K562 (cell line): Measurements from ENCODE around the gene CYB5R3. TPM values are rescaled to one million over a fixed set of nuclear protein-coding genes. Genes with fewer than 3 reads are reported as not detected.
"Not testable (repeated sequence)": the region's sequence is repeated elsewhere in the genome, so short reads cannot be mapped to it uniquely, and the experiment has no call there.

Source experiments
- ATAC-seq: fragments of 200-7000 bp; cut with Tn5 transposase; 3 replicates; pipeline ENCODE4 v1.9.1; 2020; ENCODE audit warnings: moderate library complexity
- BruUV-seq: library from RNA; stranded (reverse); fragments of 400-500 nt; replicated peaks from 2 replicates; lab custom pipeline; 2021; lab: Mats Ljungman, UMichigan
- CTCF ChIA-PET: fragments of 300-600 bp; formaldehyde crosslinking; extraction: SDS; loops from one replicate; lab custom pipeline; 2021; ENCODE audit warnings: low intra/inter-chr PET ratio; lab: Yijun Ruan, JAX
- POLR2A ChIA-PET: fragments of 300-600, 350-650 bp; sonication (Branson Sonifier 250); formaldehyde crosslinking; extraction: SDS; loops from one replicate; lab custom pipeline; 2021; ENCODE audit warnings: antibody characterized with exemption, inconsistent platforms; lab: Yijun Ruan, JAX
- DNase-seq, 4 experiments: peaks; one replicate each; pipeline versions ENCODE4 v3.0.0 to v3.0.0-alpha.2; 2011 to 2018; ENCODE audit warnings: low spot score in 3 of 4, mixed read lengths in 3 of 4; ENCODE audit errors: extremely low read depth in 1 of 4
- FAIRE-seq: peaks from 2 replicates; lab custom pipeline; 2011; peaks lifted over from hg19 to GRCh38; lab: Jason Lieb, UNC
- H2AFZ ChIP-seq: 2 replicates; pipeline ENCODE4 v1.6.0; 2011; ENCODE audit warnings: low read depth, low read length, control low read depth, inconsistent platforms
- H3K27ac ChIP-seq: fragments of 200-600 bp; 3 replicates; pipeline ENCODE4 v1.8.0; 2011; ENCODE audit warnings: low read depth, mild to moderate bottlenecking, control low read depth, inconsistent platforms, low read length, moderate library complexity, mixed read lengths; ENCODE audit errors: extremely low read depth
- H3K27me3 ChIP-seq, 2 experiments: fragments of 300-600 bp in 1 of 2; 2 replicates in 1 of 2; 3 replicates in 1 of 2; pipeline versions ENCODE4 v1.6.0 to v1.8.0; 2011; ENCODE audit warnings: inconsistent platforms in 2 of 2, low read length in 2 of 2, mild to moderate bottlenecking in 1 of 2, mixed read lengths in 1 of 2, moderate library complexity in 1 of 2; ENCODE audit not compliant: control insufficient read depth in 2 of 2, insufficient read depth in 2 of 2
- H3K36me3 ChIP-seq: fragments of 300-600 bp; 3 replicates; pipeline ENCODE4 v1.8.0; 2011; ENCODE audit warnings: mild to moderate bottlenecking, low read length, inconsistent platforms; ENCODE audit not compliant: control insufficient read depth, insufficient read depth
- H3K4me1 ChIP-seq, 2 experiments: fragments of 200-600 bp in 1 of 2; replicated peaks in 1 of 2; 2 replicates in 1 of 2; 3 replicates in 1 of 2; pipeline versions ENCODE4 v1.5.1 to v1.8.0; 2011; ENCODE audit warnings: inconsistent platforms in 2 of 2, low read length in 2 of 2, mild to moderate bottlenecking in 1 of 2, mixed read lengths in 1 of 2, moderate library complexity in 1 of 2; ENCODE audit not compliant: control insufficient read depth in 2 of 2, insufficient read depth in 2 of 2
- H3K4me2 ChIP-seq: 2 replicates; pipeline ENCODE4 v1.6.1; 2011; ENCODE audit warnings: low read length, control low read depth, inconsistent platforms, mixed read lengths; ENCODE audit not compliant: insufficient read depth
- H3K4me3 ChIP-seq: fragments of 200-600 bp; sonication (generic), shearing (Covaris generic); 2 replicates; pipeline ENCODE4 v1.5.1; 2016; ENCODE audit warnings: control low read depth, inconsistent platforms
- H3K79me2 ChIP-seq: fragments of 200-600 bp; 3 replicates; pipeline ENCODE4 v1.8.0; 2011; ENCODE audit warnings: low read length, inconsistent platforms; ENCODE audit not compliant: control insufficient read depth, insufficient read depth
- H3K9ac ChIP-seq, 2 experiments: 2 replicates each; pipeline versions ENCODE4 v1.6.0 to v1.6.1; 2011; ENCODE audit warnings: low read depth in 2 of 2, low read length in 2 of 2, control low read depth in 1 of 2, inconsistent platforms in 1 of 2, mild to moderate bottlenecking in 1 of 2, mixed read lengths in 1 of 2; ENCODE audit not compliant: insufficient read depth in 1 of 2
- H3K9me1 ChIP-seq: one replicate; pipeline ENCODE4 v1.6.0; 2011; ENCODE audit warnings: inconsistent platforms, mild to moderate bottlenecking, low read length, moderate library complexity; ENCODE audit not compliant: control insufficient read depth, insufficient read depth
- H3K9me3 ChIP-seq: replicated peaks from 2 replicates; pipeline ENCODE4 v1.5.1; 2011; ENCODE audit warnings: low read depth, low read length, inconsistent platforms; ENCODE audit not compliant: control insufficient read depth, insufficient read depth
- H4K20me1 ChIP-seq: replicated peaks from 2 replicates; pipeline ENCODE4 v1.6.1; 2011; ENCODE audit warnings: low read length, inconsistent platforms, mixed read lengths; ENCODE audit not compliant: control insufficient read depth, insufficient read depth
- POLR2A ChIP-seq: fragments of 450-650 bp; conservative IDR thresholded peaks from 2 replicates; pipeline ENCODE4 v1.6.1; 2016
- POLR2G ChIP-seq: fragments of 200-400 bp; formaldehyde crosslinking; IDR thresholded peaks from 2 replicates; pipeline ENCODE4 v1.6.1; 2017; ENCODE audit warnings: low read depth, mild to moderate bottlenecking, antibody characterized with exemption, low read length, moderate library complexity
- RBFOX2 ChIP-seq: fragments of 200-400 bp; formaldehyde crosslinking; IDR thresholded peaks from 2 replicates; pipeline ENCODE4 v1.6.1; 2017; ENCODE audit warnings: low read depth, mild to moderate bottlenecking, low read length, moderate library complexity
- SUPT5H ChIP-seq: fragments of 450-650 bp; IDR thresholded peaks from 2 replicates; pipeline ENCODE4 v1.6.1; 2016
- ZBTB33 ChIP-seq: sonication (generic); formaldehyde crosslinking; IDR thresholded peaks from 2 replicates; pipeline ENCODE4 v1.8.1; 2023; ENCODE audit warnings: mild to moderate bottlenecking, missing genetic modification reagents
- WGBS: fragments of 100-300 bp; shearing (Covaris generic); methylation state at CpG from one replicate; pipeline ENCODE4 v1.1.6; 2016; ENCODE audit warnings: low coverage, mixed read lengths; ENCODE audit not compliant: insufficient coverage; ENCODE audit errors: missing lambda C conversion rate; 5-methylcytosine and 5-hydroxymethylcytosine counted together
- in situ Hi-C: fragments of 300-500 bp; cut with MboI; formaldehyde crosslinking; loops from 4 replicates; pipeline ENCODE4 v1.15.0; 2018; ENCODE audit warnings: inconsistent platforms, mixed read lengths
- intact Hi-C: fragments of 100-400 bp; cut with micrococcal nuclease; formaldehyde crosslinking; loops from 2 replicates; pipeline ENCODE4 v1.14.2; 2022
- polyA plus RNA-seq, 8 experiments: library from polyadenylated mRNA; depleted of rRNA in 4 of 8; stranded (reverse) in 5 of 8; unstranded in 3 of 8; fragments of >200 nt; fragmentation: Nextera tagmentation in 2 of 8; fragmentation: Illumina TruSeq in 1 of 8; extraction: Ambion mirVana in 2 of 8; extraction: Trizol in 1 of 8; gene quantifications; 2 replicates each; pipeline versions ENCODE4 v1.2.1 to v1.2.3, GENCODE V29; 2011 to 2014; ENCODE audit warnings: inconsistent platforms in 1 of 8, missing spikeins in 1 of 8
- total RNA-seq, 7 experiments: library from RNA; depleted of rRNA in 6 of 7; stranded (reverse); fragments of >200 nt in 6 of 7; fragmentation: Illumina TruSeq in 2 of 7; extraction: Trizol in 2 of 7; gene quantifications; 2 replicates each; pipeline versions ENCODE4 v1.2.1 to v1.2.3, GENCODE V29; 2011 to 2021; ENCODE audit warnings: low replicate concordance in 1 of 7

CYB5R3 gene
- total and polyA plus RNA-seq, 9 of the 15 experiments (the other 6 are each of a cell fraction or from before 2014, with no cell fraction given) = 1.4 to 66.8 (median 23.4) TPM

GRCh38 chr22:42575996-42576574 is 73.1 kb downstream of the CYB5R3 start:
- H2AFZ ChIP-seq, H3K27me3 ChIP-seq, ATAC-seq, H3K9me3 ChIP-seq, CTCF ChIA-PET, H3K4me3 ChIP-seq, POLR2A ChIA-PET, FAIRE-seq: not testable (repeated sequence)
- peaks cover 0 to 16% of the 10 kb centered on the region in 2 experiments; a peak in 2 of 5 replicates for H3K4me1 ChIP-seq
- H3K36me3 ChIP-seq = peaks cover 45% of the 10 kb centered on the region; the same call in 1 of the 3 replicates
- H3K79me2 ChIP-seq = peaks cover 16% of the 10 kb centered on the region
- WGBS = 90% methylated on average over 2 of the region's 30 CpGs
- peak; percentile 21; the same call in 1 of the 2 replicates for TF ChIP-seq POLR2G
- TF ChIP-seq, all 486 proteins: peak for 1; not testable (repeated sequence) for 485
- intact Hi-C loops, in situ Hi-C loops, H3K4me2 ChIP-seq, H3K9ac ChIP-seq, H3K27ac ChIP-seq, H4K20me1 ChIP-seq, BruUV-seq, H3K9me1 ChIP-seq, DNase-seq: not testable (repeated sequence)

- H3K27me3 ChIP-seq, DNase-seq, H3K79me2 ChIP-seq, POLR2A ChIA-PET, in situ Hi-C loops, H3K27ac ChIP-seq, BruUV-seq, CTCF ChIA-PET, FAIRE-seq, H3K9me1 ChIP-seq, H4K20me1 ChIP-seq, H2AFZ ChIP-seq, H3K4me3 ChIP-seq, intact Hi-C loops, H3K9ac ChIP-seq, H3K4me2 ChIP-seq, ATAC-seq, H3K9me3 ChIP-seq: not testable (repeated sequence)
- peaks cover 0 to 16% of the 10 kb centered on the region in 2 experiments; a peak in 2 of 5 replicates for H3K4me1 ChIP-seq
- 93% methylated on average over 9 of the region's 21 CpGs for WGBS
- H3K36me3 ChIP-seq = peaks cover 43% of the 10 kb centered on the region; the same call in 1 of the 3 replicates
- peak; percentile 55 for TF ChIP-seq POLR2G
- TF ChIP-seq POLR2A = peak; percentile 59
- 0 out of 2 replicates have a peak, but pooled peaks have one; percentile 23 for TF ChIP-seq SUPT5H
- peak; percentile 64 for TF ChIP-seq ZBTB33 (CRISPR knock-in tag)
- TF ChIP-seq RBFOX2 = peak; percentile 53
These were observed 74.7 kb downstream of the CYB5R3 start for GRCh38 chr22:42574468-42574867.

- ATAC-seq (peak; percentile 30; the same call in 2 of the 3 replicates), FAIRE-seq (peak; percentile 82)
- CTCF ChIA-PET, H3K9ac ChIP-seq, in situ Hi-C loops, H3K79me2 ChIP-seq, intact Hi-C loops, H3K27ac ChIP-seq, H3K9me1 ChIP-seq, H3K4me2 ChIP-seq, POLR2A ChIA-PET, H3K4me3 ChIP-seq, H3K9me3 ChIP-seq, DNase-seq, H3K27me3 ChIP-seq, H2AFZ ChIP-seq, H4K20me1 ChIP-seq: not testable (repeated sequence)
- no CpG with 5 or more reads among the region's 1 CpG for WGBS
- peaks cover 43% of the 10 kb centered on the region; the same call in 1 of the 3 replicates for H3K36me3 ChIP-seq
- TSS peak; percentile 1 for BruUV-seq
- H3K4me1 ChIP-seq = peaks cover 0 to 16% of the 10 kb centered on the region in 2 experiments; a peak in 2 of 5 replicates
These were observed 75.1 kb downstream of the CYB5R3 start for GRCh38 chr22:42574046-42574445.
